HG03175 (cell line): ENCODE data around the gene TBCB.
"Not testable (repeated sequence)": the region's sequence is repeated elsewhere in the genome, so short reads cannot be mapped to it uniquely, and the experiment has no call there.

Experiments
- ATAC-seq: cut with Tn5 transposase; IDR thresholded peaks from one replicate; pipeline ENCODE4 v1.9.1; 2021; ENCODE audit warnings: mild to moderate bottlenecking, moderate library complexity; ENCODE audit not compliant: unreplicated experiment

The TBCB gene

GRCh38 chr19:36134867-36135266 lies 19.6 kb downstream of the TBCB start:
- not testable (repeated sequence) for ATAC-seq

- ATAC-seq: no peak
Measured at GRCh38 chr19:36136964-36137686, 21.9 kb downstream of the TBCB start.

- ATAC-seq: no peak
Measured at GRCh38 chr19:36139120-36139472, 23.8 kb downstream of the TBCB start.

GRCh38 chr19:36139473-36140303 lies 24.4 kb downstream of the TBCB start, which contains the start of gene CAPNS1:
Gene CAPNS1 (plus strand): TSS chr19:36140066. CDS start chr19:36141012, 946 bp downstream.
- ATAC-seq: peak; percentile 85

GRCh38 chr19:36140304-36141038 lies 25.2 kb downstream of the TBCB start:
- no peak for ATAC-seq

GRCh38 chr19:36141039-36141927 lies 26.0 kb downstream of the TBCB start:
- peak; percentile 46 for ATAC-seq

- ATAC-seq: no peak
Measured at GRCh38 chr19:36142046-36142445, 26.8 kb downstream of the TBCB start.

GRCh38 chr19:36142496-36142895 lies 27.2 kb downstream of the TBCB start:
- ATAC-seq: no peak

GRCh38 chr19:36144624-36145023 lies 29.4 kb downstream of the TBCB start:
- ATAC-seq: no peak

- ATAC-seq: no peak
Measured at GRCh38 chr19:36149673-36150406, 34.6 kb downstream of the TBCB start.

GRCh38 chr19:36150586-36150985 lies 35.3 kb downstream of the TBCB start:
- no peak for ATAC-seq

GRCh38 chr19:36151144-36152018 lies 36.1 kb downstream of the TBCB start:
- ATAC-seq: no peak

GRCh38 chr19:36152019-36152351 lies 36.7 kb downstream of the TBCB start:
- ATAC-seq: no peak

GRCh38 chr19:36152352-36153091 lies 37.3 kb downstream of the TBCB start, which contains the start of gene COX7A1:
Gene COX7A1 (minus strand): TSS chr19:36152447. CDS start chr19:36152407, 40 bp downstream.
- no peak for ATAC-seq

GRCh38 chr19:36153126-36153525 lies 37.9 kb downstream of the TBCB start:
- no peak for ATAC-seq

GRCh38 chr19:36160821-36161596 lies 45.7 kb downstream of the TBCB start:
- no peak for ATAC-seq

GRCh38 chr19:36163813-36164212 lies 48.5 kb downstream of the TBCB start:
- ATAC-seq: no peak
